Neutrophil (primary cell): Measurements from ENCODE around the gene TMEM147.

Experiments used
- H3K27ac ChIP-seq: fragments of 200-600 bp; sonication (generic); 2 replicates; pipeline ENCODE4 v1.5.1; 2016; ENCODE audit warnings: mild to moderate bottlenecking, moderate library complexity
- H3K27me3 ChIP-seq: fragments of 200-600 bp; sonication (generic); 2 replicates; pipeline ENCODE4 v1.6.0; 2016; ENCODE audit warnings: mild to moderate bottlenecking
- H3K36me3 ChIP-seq: fragments of 200-600 bp; sonication (generic); 2 replicates; pipeline ENCODE4 v1.5.1; 2017
- H3K4me1 ChIP-seq, 2 experiments: fragments of 200-600 bp in 1 of 2; sonication (generic) in 1 of 2; 1 replicate in 1 of 2; 2 replicates in 1 of 2; pipeline versions ENCODE4 v1.5.1 to v1.6.1; 2013 to 2016; ENCODE audit warnings: low read depth in 1 of 2, low read length in 1 of 2, mild to moderate bottlenecking in 1 of 2, moderate library complexity in 1 of 2; ENCODE audit not compliant: control insufficient read depth in 1 of 2, insufficient read depth in 1 of 2
- H3K4me3 ChIP-seq, 2 experiments: fragments of 200-600 bp in 1 of 2; sonication (generic) in 1 of 2; 1 replicate in 1 of 2; 2 replicates in 1 of 2; pipeline ENCODE4 v1.5.1; 2013 to 2016; ENCODE audit warnings: low read depth in 1 of 2, low read length in 1 of 2, mild to moderate bottlenecking in 1 of 2, moderate library complexity in 1 of 2
- H3K9me3 ChIP-seq: fragments of 200-600 bp; sonication (generic); 2 replicates; pipeline ENCODE4 v1.5.1; 2016
- TF ChIP-seq, protein P1 (sequence below): fragments of 200-600 bp; sonication (generic); IDR thresholded peaks from 2 replicates; pipeline ENCODE4 v1.5.1; 2016; ENCODE audit warnings: antibody characterized with exemption

TMEM147 gene

DNA sequence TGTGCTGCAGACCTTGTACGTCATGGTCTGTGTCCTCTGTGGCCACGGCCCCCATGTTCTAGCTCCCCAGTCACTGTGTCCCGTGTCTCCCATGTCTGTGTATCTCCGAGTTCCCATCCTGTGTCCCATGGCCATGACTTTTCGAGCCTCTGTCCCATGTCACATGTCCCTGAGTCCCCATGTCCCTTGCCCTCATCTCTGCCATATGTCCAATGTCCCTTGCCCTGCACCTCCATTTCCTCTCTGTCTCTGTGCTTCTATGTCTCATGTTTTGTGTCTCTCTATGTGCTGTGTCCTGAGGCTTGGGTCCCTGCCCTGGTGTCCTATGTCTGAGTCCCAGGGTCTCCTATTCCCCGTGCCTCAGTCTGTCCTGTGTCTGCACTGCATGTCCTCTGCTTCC lies 16.0 kb downstream of the TMEM147 start:
- TF ChIP-seq, protein P1, sequence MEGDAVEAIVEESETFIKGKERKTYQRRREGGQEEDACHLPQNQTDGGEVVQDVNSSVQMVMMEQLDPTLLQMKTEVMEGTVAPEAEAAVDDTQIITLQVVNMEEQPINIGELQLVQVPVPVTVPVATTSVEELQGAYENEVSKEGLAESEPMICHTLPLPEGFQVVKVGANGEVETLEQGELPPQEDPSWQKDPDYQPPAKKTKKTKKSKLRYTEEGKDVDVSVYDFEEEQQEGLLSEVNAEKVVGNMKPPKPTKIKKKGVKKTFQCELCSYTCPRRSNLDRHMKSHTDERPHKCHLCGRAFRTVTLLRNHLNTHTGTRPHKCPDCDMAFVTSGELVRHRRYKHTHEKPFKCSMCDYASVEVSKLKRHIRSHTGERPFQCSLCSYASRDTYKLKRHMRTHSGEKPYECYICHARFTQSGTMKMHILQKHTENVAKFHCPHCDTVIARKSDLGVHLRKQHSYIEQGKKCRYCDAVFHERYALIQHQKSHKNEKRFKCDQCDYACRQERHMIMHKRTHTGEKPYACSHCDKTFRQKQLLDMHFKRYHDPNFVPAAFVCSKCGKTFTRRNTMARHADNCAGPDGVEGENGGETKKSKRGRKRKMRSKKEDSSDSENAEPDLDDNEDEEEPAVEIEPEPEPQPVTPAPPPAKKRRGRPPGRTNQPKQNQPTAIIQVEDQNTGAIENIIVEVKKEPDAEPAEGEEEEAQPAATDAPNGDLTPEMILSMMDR, result no peak
- peaks cover 5 to 10% of the 10 kb centered on the region in 2 experiments for H3K4me1 ChIP-seq
- no peak overlapping the region for H3K27ac ChIP-seq
- peaks cover 57% of the 10 kb centered on the region for H3K27me3 ChIP-seq
- H3K4me3 ChIP-seq, result no peak overlapping the region
- no peaks in the 10 kb centered on the region for H3K36me3 ChIP-seq
- H3K9me3 ChIP-seq, result no peaks in the 10 kb centered on the region

DNA sequence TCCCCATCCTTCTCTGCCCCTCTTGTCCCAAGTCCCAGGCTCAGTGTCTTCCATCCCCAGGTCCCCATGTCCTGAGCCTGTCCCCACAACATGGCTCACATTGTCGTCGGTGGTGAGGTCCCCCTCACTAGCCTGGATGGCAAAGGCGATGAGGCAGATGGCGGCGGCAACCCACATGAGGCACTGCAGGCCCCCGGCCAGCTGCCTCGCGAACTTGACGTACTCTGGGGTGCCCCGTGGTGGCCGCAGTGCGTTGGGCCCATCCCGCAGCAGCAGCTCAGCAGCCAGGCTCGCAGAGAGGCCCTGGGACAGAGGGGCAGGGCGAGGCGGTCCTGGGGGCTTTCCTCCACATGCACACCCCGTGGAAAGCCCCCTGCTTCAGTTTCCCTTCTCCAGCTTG lies 16.9 kb downstream of the TMEM147 start:
- TF ChIP-seq, protein P1, result no peak
- no peaks in the 10 kb centered on the region for H3K36me3 ChIP-seq
- H3K27ac ChIP-seq, result no peak overlapping the region
- H3K27me3 ChIP-seq, result peaks cover 48% of the 10 kb centered on the region
- peaks cover 5 to 10% of the 10 kb centered on the region in 2 experiments for H3K4me1 ChIP-seq
- H3K9me3 ChIP-seq, result no peaks in the 10 kb centered on the region
- no peak overlapping the region for H3K4me3 ChIP-seq

DNA sequence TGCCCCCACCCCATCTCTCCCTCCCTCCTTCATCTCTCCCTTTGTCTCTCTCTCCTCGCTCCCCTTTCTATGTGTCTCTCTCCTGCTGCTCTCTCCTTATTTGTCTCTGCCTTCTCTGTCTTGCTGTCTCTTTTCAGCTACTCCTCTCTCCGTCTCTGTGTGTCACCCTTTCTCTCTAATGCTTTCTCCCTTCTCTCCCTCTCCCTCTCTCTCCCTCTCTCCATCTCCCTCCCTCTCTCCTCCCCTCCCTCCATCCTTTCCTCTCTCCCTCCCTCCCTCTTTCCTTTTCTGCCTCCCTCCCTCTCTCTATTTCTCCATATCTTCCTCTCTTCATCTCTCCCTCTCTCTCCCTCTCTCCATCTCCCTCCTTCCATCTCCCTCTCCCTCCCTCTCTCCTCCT lies 17.4 kb downstream of the TMEM147 start:
- Histone ChIP-seq H3K27ac (no peak overlapping the region), H3K27me3 (peaks cover 44% of the 10 kb centered on the region), H3K4me3 (no peak overlapping the region), H3K4me1 (peaks cover 5 to 7% of the 10 kb centered on the region in 2 experiments), H3K36me3 (no peaks in the 10 kb centered on the region), H3K9me3 (no peaks in the 10 kb centered on the region)
- TF ChIP-seq, protein P1, result no peak

DNA sequence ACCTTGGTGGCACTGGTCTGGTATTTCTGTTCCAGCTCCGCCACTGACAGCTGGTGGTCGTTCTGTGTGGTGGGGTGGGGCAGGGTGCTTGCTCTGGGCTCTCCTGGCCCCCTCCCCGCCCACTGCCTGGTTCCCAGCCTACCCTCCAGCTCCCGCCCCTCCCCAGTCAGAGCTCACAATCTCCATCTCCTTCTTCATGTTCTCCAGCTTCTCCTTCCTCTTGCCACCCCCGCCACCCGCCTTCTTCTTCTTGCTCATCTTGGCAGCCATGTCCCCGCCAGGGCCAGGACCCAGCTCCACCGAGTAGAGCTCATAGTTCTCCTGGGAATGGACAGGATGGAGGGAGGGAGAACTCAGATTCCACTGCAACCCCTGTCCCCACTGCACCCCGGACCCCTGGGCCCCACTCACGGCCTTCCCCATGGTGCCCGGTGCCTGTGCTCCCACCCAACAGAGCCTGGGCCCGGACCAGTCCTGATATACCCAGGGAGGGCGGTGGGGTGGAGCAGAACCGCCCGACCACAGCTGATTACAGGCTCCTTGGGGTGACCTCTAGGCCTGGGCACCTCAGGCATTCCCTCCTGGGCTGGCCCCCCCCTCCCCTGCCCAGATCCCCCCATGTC lies 17.9 kb downstream of the TMEM147 start, which contains the start of gene ATP4A:
TSS of gene ATP4A (minus strand) at position 452 of the 623 bp plus-strand sequence. CDS start at position 423, 29 bp downstream.
- Histone ChIP-seq H3K27ac (no peak within 1 kb of the TSS), H3K4me1 (peaks cover 0 to 2% of the 10 kb centered on the region in 2 experiments), H3K27me3 (peaks cover 38% of the 10 kb centered on the region), H3K9me3 (no peaks in the 10 kb centered on the region), H3K4me3 (no peak within 1 kb of the TSS), H3K36me3 (no peaks in the 10 kb centered on the region)
- TF ChIP-seq, protein P1, result no peak

DNA sequence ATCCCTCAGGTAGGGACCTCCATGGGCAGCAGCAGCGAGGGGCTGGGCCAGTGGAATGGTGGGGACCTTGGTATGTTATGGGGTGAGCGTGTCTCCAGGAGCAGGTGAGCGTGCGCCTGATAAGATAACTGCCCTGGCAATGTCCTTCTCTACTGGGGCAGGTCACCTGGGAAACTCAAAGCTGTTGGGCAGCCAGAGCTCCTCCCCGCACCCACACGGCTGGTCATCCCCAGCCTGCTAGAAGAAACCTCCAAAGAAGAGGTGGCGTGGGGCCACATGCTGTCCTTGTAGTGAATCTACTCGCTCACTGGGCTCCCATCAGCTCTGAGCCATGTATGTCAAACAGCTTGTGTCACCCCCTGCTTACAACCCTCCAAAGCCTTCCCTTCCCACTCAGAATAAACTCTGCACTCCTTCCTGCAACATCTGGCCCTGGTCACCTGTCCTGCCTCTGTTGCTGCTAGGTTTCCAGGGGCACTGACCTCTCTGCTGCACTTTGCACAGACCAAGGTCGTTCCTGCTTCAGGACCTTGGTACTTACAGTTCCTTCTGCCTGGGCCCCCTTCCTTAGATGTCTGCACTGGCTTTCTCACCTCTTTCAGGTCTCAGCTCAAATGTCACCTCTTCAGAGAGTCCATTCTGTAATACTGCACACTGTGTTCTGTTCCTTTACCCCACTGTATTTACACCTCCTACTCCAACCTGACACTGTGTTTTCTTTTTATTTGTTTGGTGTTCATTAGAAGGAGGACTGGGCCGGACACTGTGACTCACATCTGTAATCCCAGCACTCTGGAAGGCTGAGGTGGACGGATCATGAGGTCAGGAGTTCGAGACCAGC lies 19.8 kb downstream of the TMEM147 start:
- Histone ChIP-seq H3K36me3 (no peaks in the 10 kb centered on the region), H3K4me1 (no peaks in the 10 kb centered on the region), H3K27ac (no peak overlapping the region), H3K9me3 (no peaks in the 10 kb centered on the region), H3K27me3 (peaks cover 21% of the 10 kb centered on the region), H3K4me3 (no peak overlapping the region)
- TF ChIP-seq, protein P1, result no peak
